Liver (tissue), 9 donors: Measurements from ENCODE around the gene SETD3. TPM values are rescaled to one million over a fixed set of nuclear protein-coding genes. Genes with fewer than 3 reads are reported as not detected.

ENCODE experiments used
- DNase-seq: peaks from one replicate; pipeline ENCODE4 v3.0.0-alpha.2; 2017; ENCODE audit warnings: low spot score
- H3K27ac ChIP-seq, 2 donors: one replicate each; pipeline ENCODE4 v1.7.0; 2013; ENCODE audit warnings: inconsistent platforms in 2 of 2, low read length in 2 of 2, control low read depth in 1 of 2, low read depth in 1 of 2, mild to moderate bottlenecking in 1 of 2
- H3K27me3 ChIP-seq, 4 donors: one replicate each; pipeline versions ENCODE4 v1.6.1 to v1.7.0; 2013; ENCODE audit warnings: low read length in 3 of 4, inconsistent platforms in 1 of 4, mild to moderate bottlenecking in 1 of 4, moderate library complexity in 1 of 4; ENCODE audit not compliant: control insufficient read depth in 4 of 4, insufficient read depth in 4 of 4
- H3K36me3 ChIP-seq, 4 donors: one replicate each; pipeline versions ENCODE4 v1.6.1 to v1.7.0; 2013; ENCODE audit warnings: low read length in 3 of 4, mild to moderate bottlenecking in 3 of 4, low read depth in 1 of 4, moderate library complexity in 1 of 4; ENCODE audit not compliant: control insufficient read depth in 4 of 4, insufficient read depth in 3 of 4
- H3K4me1 ChIP-seq, 4 donors: one replicate each; pipeline versions ENCODE4 v1.6.1 to v1.7.0; 2013; ENCODE audit warnings: low read length in 3 of 4, mild to moderate bottlenecking in 3 of 4, moderate library complexity in 1 of 4; ENCODE audit not compliant: control insufficient read depth in 4 of 4, insufficient read depth in 4 of 4
- H3K4me3 ChIP-seq, 3 donors: one replicate each; pipeline versions ENCODE4 v1.6.1 to v1.7.0; 2013; ENCODE audit warnings: low read length in 3 of 3, control low read depth in 1 of 3, low read depth in 1 of 3, mild to moderate bottlenecking in 1 of 3
- H3K9ac ChIP-seq, 2 donors: one replicate each; pipeline ENCODE4 v1.7.0; 2013; ENCODE audit warnings: low read length in 2 of 2, mild to moderate bottlenecking in 2 of 2, moderate library complexity in 2 of 2, control low read depth in 1 of 2, low read depth in 1 of 2
- H3K9me3 ChIP-seq, 4 donors: one replicate each; pipeline versions ENCODE4 v1.6.1 to v1.7.0; 2013; ENCODE audit warnings: low read length in 3 of 4; ENCODE audit not compliant: control insufficient read depth in 4 of 4
- ATF3 ChIP-seq: IDR thresholded peaks from 2 replicates; pipeline ENCODE4 v1.6.1; 2016; ENCODE audit warnings: antibody characterized with exemption
- CTCF ChIP-seq: fragments of 150-350 bp; IDR thresholded peaks from 2 replicates; pipeline ENCODE4 v1.5.1; 2017; ENCODE audit warnings: improper control_type of control experiment, low read depth, low read length; ENCODE audit not compliant: missing input control
- EGR1 ChIP-seq, 2 donors: IDR thresholded peaks; 2 replicates each; pipeline ENCODE4 v1.6.1; 2016 to 2018; ENCODE audit warnings: antibody characterized with exemption in 2 of 2, low read depth in 2 of 2
- FOXA2 ChIP-seq: IDR thresholded peaks from 2 replicates; pipeline ENCODE4 v1.6.1; 2016; ENCODE audit warnings: antibody characterized with exemption
- GABPA ChIP-seq, 2 donors: IDR thresholded peaks in 1 of 2; conservative IDR thresholded peaks in 1 of 2; 2 replicates each; pipeline ENCODE4 v1.6.1; 2016; ENCODE audit warnings: antibody characterized with exemption in 2 of 2, mild to moderate bottlenecking in 1 of 2, moderate library complexity in 1 of 2
- HNF4A ChIP-seq, 2 donors: conservative IDR thresholded peaks; 2 replicates each; pipeline ENCODE4 v1.6.1; 2016; ENCODE audit warnings: antibody characterized with exemption in 2 of 2, mild to moderate bottlenecking in 2 of 2
- HNF4G ChIP-seq: IDR thresholded peaks from 2 replicates; pipeline ENCODE4 v1.6.1; 2016; ENCODE audit warnings: antibody characterized with exemption
- JUND ChIP-seq, 2 donors: IDR thresholded peaks; 2 replicates each; pipeline ENCODE4 v1.6.1; 2016; ENCODE audit warnings: antibody characterized with exemption in 2 of 2
- MAX ChIP-seq: IDR thresholded peaks from 2 replicates; pipeline ENCODE4 v1.6.1; 2016; ENCODE audit warnings: antibody characterized with exemption
- NR2F2 ChIP-seq: IDR thresholded peaks from 2 replicates; pipeline ENCODE4 v1.6.1; 2016; ENCODE audit warnings: antibody characterized with exemption
- YY1 ChIP-seq: IDR thresholded peaks from 2 replicates; pipeline ENCODE4 v1.6.1; 2016; ENCODE audit warnings: antibody characterized with exemption, mild to moderate bottlenecking
- ZBTB33 ChIP-seq: IDR thresholded peaks from 2 replicates; pipeline ENCODE4 v1.6.1; 2016; ENCODE audit warnings: antibody characterized with exemption
- WGBS: extraction: QIAGEN DNeasy Blood & Tissue Kit; methylation state at CpG from one replicate; pipeline ENCODE4 v1.1.7; 2013; 5-methylcytosine and 5-hydroxymethylcytosine counted together
- polyA plus RNA-seq, 2 donors: library from polyadenylated mRNA; stranded (reverse) in 1 of 2; unstranded in 1 of 2; fragments of 200-250 nt in 1 of 2; fragments of >200 nt in 1 of 2; fragmentation: Nextera tagmentation in 1 of 2; extraction: Ambion mirVana in 1 of 2; gene quantifications; one replicate each; pipeline versions ENCODE4 v1.2.1 to v1.2.3, GENCODE V29; 2013 to 2015
- total RNA-seq, 2 donors: library from RNA; depleted of rRNA; stranded (reverse); fragments of >200 nt; gene quantifications; one replicate each; pipeline ENCODE4 v1.2.3, GENCODE V29; 2014
- donor health status: healthy.
- donor health status: healthy.
- donor health status: healthy.
- donor health status: healthy.
- donor health status: healthy.

Gene SETD3
- total and polyA plus RNA-seq, 4 donors = 18.7 to 39.7 (median 19.4) TPM

GRCh38 chr14:99514552-99515300 lies 34.1 kb upstream of the SETD3 start (continued):
- no peak for TF ChIP-seq JUND (IDR thresholded peaks at IDR 0.05)
- no peak for TF ChIP-seq CTCF

- no peak for TF ChIP-seq ATF3
- no peak for TF ChIP-seq EGR1 (IDR thresholded peaks at IDR 0.05; ENCODE audit: low read depth in 2 of 2)
- TF ChIP-seq NR2F2 = no peak
- no peak for TF ChIP-seq CTCF
- no peak for TF ChIP-seq FOXA2
- no peak for TF ChIP-seq MAX
- no peak for TF ChIP-seq ZBTB33
- TF ChIP-seq HNF4A (conservative IDR thresholded peaks at IDR 0.05) = no peak
- TF ChIP-seq HNF4G = no peak
- no peak for TF ChIP-seq GABPA (IDR thresholded peaks at IDR 0.05 in 1 of 2, conservative IDR thresholded peaks at IDR 0.05 in 1 of 2)
- TF ChIP-seq YY1 = no peak
- H3K9ac ChIP-seq = no peak overlapping the region
- H3K27ac ChIP-seq = no peak overlapping the region
- H3K27me3 ChIP-seq = no peaks in the 10 kb centered on the region
- H3K9me3 ChIP-seq = no peaks in the 10 kb centered on the region
- no peak overlapping the region for H3K4me3 ChIP-seq
- WGBS = 86% methylated on average over 13 of the region's 13 CpGs
- peaks cover 0 to 13% (median 5%) of the 10 kb centered on the region in 4 donors for H3K4me1 ChIP-seq
- peaks cover 8 to 44% (median 9%) of the 10 kb centered on the region in 4 donors for H3K36me3 ChIP-seq
- DNase-seq = no peak
These were observed 33.4 kb upstream of the SETD3 start for GRCh38 chr14:99513946-99514551.
